ENCODE results near the gene NLRP13.
"Not testable (repeated sequence)": the region's sequence is repeated elsewhere in the genome, so short reads cannot be mapped to it uniquely, and the experiment has no call there.

Gene NLRP13

GRCh38 chr19:55956431-55956830, 24.3 kb upstream of the NLRP13 start:
- Histone ChIP-seq H3K4me1 (ENCODE audit: insufficient read depth, insufficient read length) (no peaks in the 10 kb centered on the region), H3K4me3 (ENCODE audit: insufficient read length, low read depth) (no peak overlapping the region), H3K9me3 (ENCODE audit: insufficient read depth, low read length) (no peaks in the 10 kb centered on the region), H3K27me3 (ENCODE audit: insufficient read depth, insufficient read length) (no peaks in the 10 kb centered on the region), H3K36me3 (ENCODE audit: insufficient read depth, insufficient read length, low read length) (no peaks in the 10 kb centered on the region), H3K9ac (ENCODE audit: insufficient read length, low read depth) (no peak overlapping the region)
- no peak for DNase-seq (ENCODE audit: low read depth, low spot score)
- TF ChIP-seq ZNF274 (IDR thresholded peaks at IDR 0.05; ENCODE audit: low read depth, low read length) (no peak), SUZ12 (IDR thresholded peaks at IDR 0.05; ENCODE audit: extremely low read depth, insufficient read depth, insufficient read length) (no peak), YY1 (IDR thresholded peaks at IDR 0.05; ENCODE audit: insufficient read depth, insufficient read length) (no peak)

- DNase-seq (ENCODE audit: low read depth, low spot score); H3K9ac ChIP-seq (ENCODE audit: insufficient read length, low read depth); H3K27me3 ChIP-seq (ENCODE audit: insufficient read depth, insufficient read length); H3K4me3 ChIP-seq (ENCODE audit: insufficient read length, low read depth); H3K4me1 ChIP-seq (ENCODE audit: insufficient read depth, insufficient read length); H3K36me3 ChIP-seq (ENCODE audit: insufficient read depth, insufficient read length, low read length); H3K9me3 ChIP-seq (ENCODE audit: insufficient read depth, low read length): not testable (repeated sequence)
These were observed 18.4 kb upstream of the NLRP13 start for GRCh38 chr19:55950566-55950965.

- no peak within 1 kb of the TSS for H3K9ac ChIP-seq (ENCODE audit: insufficient read length, low read depth)
- no peaks in the 10 kb centered on the region for H3K9me3 ChIP-seq (ENCODE audit: insufficient read depth, low read length)
- H3K4me1 ChIP-seq (ENCODE audit: insufficient read depth, insufficient read length) = no peaks in the 10 kb centered on the region
- no peak for DNase-seq (ENCODE audit: low read depth, low spot score)
- no peaks in the 10 kb centered on the region for H3K36me3 ChIP-seq (ENCODE audit: insufficient read depth, insufficient read length, low read length)
- no peaks in the 10 kb centered on the region for H3K27me3 ChIP-seq (ENCODE audit: insufficient read depth, insufficient read length)
- TF ChIP-seq SUZ12 (IDR thresholded peaks at IDR 0.05; ENCODE audit: extremely low read depth, insufficient read depth, insufficient read length) = no peak
- TF ChIP-seq YY1 (IDR thresholded peaks at IDR 0.05; ENCODE audit: insufficient read depth, insufficient read length) = no peak
- TF ChIP-seq ZNF274 (IDR thresholded peaks at IDR 0.05; ENCODE audit: low read depth, low read length) = no peak
- H3K4me3 ChIP-seq (ENCODE audit: insufficient read length, low read depth) = no peak within 1 kb of the TSS
These were observed 15.4 kb upstream of the NLRP13 start, which contains the start of gene NLRP8 for GRCh38 chr19:55947532-55947931. NLRP8 (plus strand) TSS chr19:55947832.

GRCh38 chr19:55940306-55940705, 8.2 kb upstream of the NLRP13 start:
- DNase-seq (ENCODE audit: low read depth, low spot score) = no peak
- TF ChIP-seq SUZ12 (IDR thresholded peaks at IDR 0.05; ENCODE audit: extremely low read depth, insufficient read depth, insufficient read length) (no peak), ZNF274 (IDR thresholded peaks at IDR 0.05; ENCODE audit: low read depth, low read length) (no peak), YY1 (IDR thresholded peaks at IDR 0.05; ENCODE audit: insufficient read depth, insufficient read length) (no peak)
- no peak overlapping the region for H3K4me3 ChIP-seq (ENCODE audit: insufficient read length, low read depth)
- no peaks in the 10 kb centered on the region for H3K27me3 ChIP-seq (ENCODE audit: insufficient read depth, insufficient read length)
- no peaks in the 10 kb centered on the region for H3K4me1 ChIP-seq (ENCODE audit: insufficient read depth, insufficient read length)
- H3K9me3 ChIP-seq (ENCODE audit: insufficient read depth, low read length) = no peaks in the 10 kb centered on the region
- no peak overlapping the region for H3K9ac ChIP-seq (ENCODE audit: insufficient read length, low read depth)
- H3K36me3 ChIP-seq (ENCODE audit: insufficient read depth, insufficient read length, low read length) = no peaks in the 10 kb centered on the region

GRCh38 chr19:55939206-55939605, 7.1 kb upstream of the NLRP13 start:
- Histone ChIP-seq H3K9me3 (ENCODE audit: insufficient read depth, low read length) (no peaks in the 10 kb centered on the region), H3K27me3 (ENCODE audit: insufficient read depth, insufficient read length) (no peaks in the 10 kb centered on the region), H3K9ac (ENCODE audit: insufficient read length, low read depth) (no peak overlapping the region), H3K36me3 (ENCODE audit: insufficient read depth, insufficient read length, low read length) (no peaks in the 10 kb centered on the region), H3K4me1 (ENCODE audit: insufficient read depth, insufficient read length) (no peaks in the 10 kb centered on the region), H3K4me3 (ENCODE audit: insufficient read length, low read depth) (no peak overlapping the region)
- no peak for DNase-seq (ENCODE audit: low read depth, low spot score)
- TF ChIP-seq ZNF274 (IDR thresholded peaks at IDR 0.05; ENCODE audit: low read depth, low read length) (no peak), YY1 (IDR thresholded peaks at IDR 0.05; ENCODE audit: insufficient read depth, insufficient read length) (no peak), SUZ12 (IDR thresholded peaks at IDR 0.05; ENCODE audit: extremely low read depth, insufficient read depth, insufficient read length) (no peak)

DNA sequence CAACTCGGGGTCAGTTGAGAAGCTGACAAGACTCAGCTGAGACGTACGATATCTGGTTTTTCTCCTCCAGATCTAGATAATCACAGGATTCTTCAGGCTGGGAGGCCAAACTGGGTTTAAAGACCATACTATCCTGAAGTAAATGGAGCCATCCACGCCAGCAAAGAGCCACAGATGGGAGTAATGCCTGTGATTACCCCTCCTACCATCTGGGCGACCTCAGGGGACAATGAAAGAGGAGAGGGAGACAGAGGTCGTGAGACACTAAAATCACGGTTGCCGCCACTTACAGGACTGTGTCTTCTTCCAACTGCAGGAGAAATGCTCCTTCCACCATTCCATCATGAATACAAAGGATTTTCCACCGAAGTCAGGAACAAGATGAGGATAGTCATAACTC, 3.1 kb upstream of the NLRP13 start:
- H3K9me3 ChIP-seq (ENCODE audit: insufficient read depth, low read length) = no peaks in the 10 kb centered on the region
- no peak for DNase-seq (ENCODE audit: low read depth, low spot score)
- no peaks in the 10 kb centered on the region for H3K27me3 ChIP-seq (ENCODE audit: insufficient read depth, insufficient read length)
- H3K9ac ChIP-seq (ENCODE audit: insufficient read length, low read depth) = no peak overlapping the region
- no peaks in the 10 kb centered on the region for H3K36me3 ChIP-seq (ENCODE audit: insufficient read depth, insufficient read length, low read length)
- TF ChIP-seq SUZ12 (IDR thresholded peaks at IDR 0.05; ENCODE audit: extremely low read depth, insufficient read depth, insufficient read length) (no peak), ZNF274 (IDR thresholded peaks at IDR 0.05; ENCODE audit: low read depth, low read length) (no peak), YY1 (IDR thresholded peaks at IDR 0.05; ENCODE audit: insufficient read depth, insufficient read length) (no peak)
- H3K4me3 ChIP-seq (ENCODE audit: insufficient read length, low read depth) = no peak overlapping the region
- no peaks in the 10 kb centered on the region for H3K4me1 ChIP-seq (ENCODE audit: insufficient read depth, insufficient read length)

DNA sequence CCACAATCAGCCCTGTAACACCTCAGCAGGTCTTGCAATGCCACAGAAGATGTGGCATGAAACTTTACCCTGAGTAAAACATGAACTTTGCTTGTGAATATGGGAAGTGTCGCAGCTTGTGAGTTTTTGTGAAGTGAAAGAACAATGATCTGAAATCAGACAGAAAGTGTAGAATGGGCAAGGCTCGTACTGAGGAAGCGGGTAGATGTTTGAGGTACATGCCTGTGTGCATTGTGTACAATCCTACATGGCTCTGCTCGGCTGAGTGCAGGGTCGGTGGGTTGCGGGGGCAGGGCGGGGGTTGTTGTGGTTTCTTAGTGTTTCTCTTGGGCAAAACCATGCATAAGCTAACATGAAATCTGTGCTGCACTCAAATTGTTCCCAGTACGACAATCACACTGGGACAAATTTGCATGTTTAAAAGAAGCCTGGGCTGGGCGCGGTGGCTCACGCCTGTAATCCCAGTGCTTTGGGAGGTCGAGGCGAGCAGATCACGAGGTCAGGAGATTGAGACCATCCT, 1.1 kb downstream of the NLRP13 start:
- H3K36me3 ChIP-seq (ENCODE audit: insufficient read depth, insufficient read length, low read length) = no peaks in the 10 kb centered on the region
- DNase-seq (ENCODE audit: low read depth, low spot score) = no peak
- no peaks in the 10 kb centered on the region for H3K4me1 ChIP-seq (ENCODE audit: insufficient read depth, insufficient read length)
- H3K27me3 ChIP-seq (ENCODE audit: insufficient read depth, insufficient read length) = no peaks in the 10 kb centered on the region
- no peaks in the 10 kb centered on the region for H3K9me3 ChIP-seq (ENCODE audit: insufficient read depth, low read length)
- TF ChIP-seq ZNF274 (IDR thresholded peaks at IDR 0.05; ENCODE audit: low read depth, low read length) (no peak), SUZ12 (IDR thresholded peaks at IDR 0.05; ENCODE audit: extremely low read depth, insufficient read depth, insufficient read length) (no peak), YY1 (IDR thresholded peaks at IDR 0.05; ENCODE audit: insufficient read depth, insufficient read length) (no peak)
- no peak overlapping the region for H3K4me3 ChIP-seq (ENCODE audit: insufficient read length, low read depth)
- H3K9ac ChIP-seq (ENCODE audit: insufficient read length, low read depth) = no peak overlapping the region

GRCh38 chr19:55929258-55929657, 2.9 kb downstream of the NLRP13 start:
- H3K27me3 ChIP-seq (ENCODE audit: insufficient read depth, insufficient read length); H3K36me3 ChIP-seq (ENCODE audit: insufficient read depth, insufficient read length, low read length); H3K4me1 ChIP-seq (ENCODE audit: insufficient read depth, insufficient read length); H3K4me3 ChIP-seq (ENCODE audit: insufficient read length, low read depth); DNase-seq (ENCODE audit: low read depth, low spot score); H3K9ac ChIP-seq (ENCODE audit: insufficient read length, low read depth); H3K9me3 ChIP-seq (ENCODE audit: insufficient read depth, low read length): not testable (repeated sequence)

All from NT2/D1 (cell line).